ENCODE results near the gene ARHGAP15.

DNA sequence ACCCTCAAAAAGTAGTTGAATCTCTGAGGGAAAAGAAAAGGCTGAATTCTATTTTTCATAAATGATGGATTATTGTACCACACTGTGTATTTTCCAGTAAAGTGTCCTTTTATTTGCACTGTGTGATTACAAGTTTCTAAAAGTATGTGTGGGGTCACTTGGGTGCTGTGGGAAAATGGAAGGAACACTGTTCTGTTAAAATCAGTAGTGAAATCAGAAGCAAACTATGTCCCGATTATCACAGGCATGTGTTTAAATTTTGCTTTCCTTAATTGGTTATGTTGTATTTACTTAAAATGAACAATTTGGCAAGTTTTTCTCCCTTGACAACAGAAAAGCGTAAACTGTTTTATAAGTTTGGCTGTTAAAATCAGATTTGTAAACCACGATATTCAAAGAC is 353.1 kb downstream of the ARHGAP15 start:
- no peak for TF ChIP-seq POLR2A (IDR thresholded peaks at IDR 0.05)
- TF ChIP-seq CTCF (IDR thresholded peaks at IDR 0.05): no peak
- TF ChIP-seq POLR2AphosphoS5 (IDR thresholded peaks at IDR 0.05; ENCODE audit: insufficient read depth in 1 of 2, low read depth in 1 of 2): peak in 1 of 2 donors; percentile 12

Measured in vagina (tissue), 2 donors.